MM.1S (cell line): ENCODE data around the gene ELMOD1.

Experiments used
- EZH2 ChIP-seq: fragments of 300-600 bp; sonication (generic); optimal IDR thresholded peaks from 2 replicates; pipeline ENCODE3; 2017; ENCODE audit warnings: low read depth, mild to moderate bottlenecking, antibody characterized with exemption, low read length, mixed read lengths
- EZH2phosphoT487 ChIP-seq: fragments of 300-600 bp; sonication (generic); IDR thresholded peaks from 2 replicates; pipeline ENCODE4 v1.6.1; 2018; ENCODE audit warnings: antibody characterized with exemption, low read length
- TF ChIP-seq, protein P1 (sequence below): fragments of 300-600 bp; sonication (generic); IDR thresholded peaks from 2 replicates; pipeline ENCODE4 v1.5.1; 2016; ENCODE audit warnings: antibody characterized with exemption, low read length, mixed read lengths

DNA sequence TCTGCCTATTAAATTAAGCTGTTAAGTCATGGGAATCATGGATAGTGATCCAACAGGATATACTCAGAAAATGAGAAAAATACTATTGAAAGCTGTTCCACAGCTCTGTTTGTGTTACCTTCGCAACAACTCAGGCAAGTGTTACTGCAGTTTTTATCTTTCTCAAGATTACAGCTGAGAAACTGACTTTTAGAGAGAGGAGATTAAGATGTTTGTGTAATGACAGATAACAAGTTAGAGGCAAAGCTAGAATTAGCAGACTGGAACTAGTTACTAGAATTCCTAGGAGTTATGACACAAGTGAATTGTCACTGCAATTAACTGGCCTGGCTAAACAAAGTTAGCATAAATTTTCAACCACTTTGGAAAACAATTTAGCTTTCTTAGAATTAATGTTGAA, 119.4 kb downstream of the ELMOD1 start:
- TF ChIP-seq, protein P1, sequence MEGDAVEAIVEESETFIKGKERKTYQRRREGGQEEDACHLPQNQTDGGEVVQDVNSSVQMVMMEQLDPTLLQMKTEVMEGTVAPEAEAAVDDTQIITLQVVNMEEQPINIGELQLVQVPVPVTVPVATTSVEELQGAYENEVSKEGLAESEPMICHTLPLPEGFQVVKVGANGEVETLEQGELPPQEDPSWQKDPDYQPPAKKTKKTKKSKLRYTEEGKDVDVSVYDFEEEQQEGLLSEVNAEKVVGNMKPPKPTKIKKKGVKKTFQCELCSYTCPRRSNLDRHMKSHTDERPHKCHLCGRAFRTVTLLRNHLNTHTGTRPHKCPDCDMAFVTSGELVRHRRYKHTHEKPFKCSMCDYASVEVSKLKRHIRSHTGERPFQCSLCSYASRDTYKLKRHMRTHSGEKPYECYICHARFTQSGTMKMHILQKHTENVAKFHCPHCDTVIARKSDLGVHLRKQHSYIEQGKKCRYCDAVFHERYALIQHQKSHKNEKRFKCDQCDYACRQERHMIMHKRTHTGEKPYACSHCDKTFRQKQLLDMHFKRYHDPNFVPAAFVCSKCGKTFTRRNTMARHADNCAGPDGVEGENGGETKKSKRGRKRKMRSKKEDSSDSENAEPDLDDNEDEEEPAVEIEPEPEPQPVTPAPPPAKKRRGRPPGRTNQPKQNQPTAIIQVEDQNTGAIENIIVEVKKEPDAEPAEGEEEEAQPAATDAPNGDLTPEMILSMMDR, result no peak
- TF ChIP-seq EZH2 (no peak), EZH2phosphoT487 (no peak)
